GM10266 (cell line): ENCODE results near the gene CNPY1.

ENCODE experiments used
- DNase-seq: peaks from one replicate; pipeline ENCODE4 v3.0.0; 2012; ENCODE audit errors: extremely low spot score
- CTCF ChIP-seq: IDR thresholded peaks from 2 replicates; pipeline ENCODE4 v1.5.1; 2012; ENCODE audit warnings: mild to moderate bottlenecking, low read depth; ENCODE audit not compliant: control insufficient read depth, insufficient read depth; ENCODE audit errors: missing control alignments

CNPY1 gene

GRCh38 chr7:155584763-155585531, 38.6 kb upstream of the CNPY1 start:
- no peak for TF ChIP-seq CTCF
- no peak for DNase-seq

GRCh38 chr7:155584261-155584660, 37.9 kb upstream of the CNPY1 start:
- DNase-seq, result no peak
- TF ChIP-seq CTCF, result no peak

- no peak for DNase-seq
- no peak for TF ChIP-seq CTCF
These were observed 37.3 kb upstream of the CNPY1 start for GRCh38 chr7:155583636-155584035.

- TF ChIP-seq CTCF, result no peak
These were observed 35.6 kb upstream of the CNPY1 start for GRCh38 chr7:155581954-155582353.

GRCh38 chr7:155581107-155581830, 34.9 kb upstream of the CNPY1 start:
- no peak for TF ChIP-seq CTCF
- DNase-seq, result no peak

More at GRCh38 chr7:155581954-155582353, 35.6 kb upstream of the CNPY1 start:
- no peak for DNase-seq

GRCh38 chr7:155580367-155580766, 34.0 kb upstream of the CNPY1 start:
- no peak for TF ChIP-seq CTCF
- no peak for DNase-seq

GRCh38 chr7:155579565-155579964, 33.2 kb upstream of the CNPY1 start:
- DNase-seq, result no peak
- no peak for TF ChIP-seq CTCF
